Ovary (tissue), 9 donors: ENCODE data around the gene ASCL2. TPM values are rescaled to one million over a fixed set of nuclear protein-coding genes. Genes with fewer than 3 reads are reported as not detected.
A peak's percentile ranks its signal among the peaks of the same experiment; 100 is the strongest.

Experiments
- DNase-seq, 5 donors: peaks; one replicate each; pipeline ENCODE4 v3.0.0-alpha.2; 2019 to 2020
- H3K27ac ChIP-seq, 2 donors: fragments of 200-600 bp; one replicate each; pipeline versions ENCODE4 v1.5.1 to v1.8.0; 2019 to 2022
- H3K27me3 ChIP-seq: fragments of 200-600 bp; one replicate; pipeline ENCODE4 v1.8.0; 2022
- H3K36me3 ChIP-seq: fragments of 200-600 bp; sonication (generic); one replicate; pipeline ENCODE4 v1.5.1; 2019
- H3K4me1 ChIP-seq: one replicate; pipeline ENCODE4 v1.8.1; 2013; ENCODE audit warnings: mild to moderate bottlenecking, moderate library complexity; ENCODE audit not compliant: insufficient read depth
- H3K4me3 ChIP-seq: fragments of 200-600 bp; sonication (generic); one replicate; pipeline ENCODE4 v1.5.1; 2017
- H3K9me3 ChIP-seq, 2 donors: fragments of 200-600 bp in 1 of 2; sonication (generic) in 1 of 2; one replicate each; pipeline versions ENCODE4 v1.5.1 to v1.8.1; 2013 to 2019; ENCODE audit warnings: mild to moderate bottlenecking in 1 of 2, moderate library complexity in 1 of 2
- EP300 ChIP-seq: sonication (generic); formaldehyde crosslinking; IDR thresholded peaks from one replicate; pipeline ENCODE4 v1.6.1; 2017; ENCODE audit warnings: antibody characterized with exemption
- POLR2A ChIP-seq: fragments of 450-650 bp; IDR thresholded peaks from one replicate; pipeline ENCODE4 v1.6.1; 2017; ENCODE audit warnings: antibody characterized with exemption, mild to moderate bottlenecking, moderate library complexity
- WGBS, 3 donors: extraction: QIAGEN DNeasy Blood & Tissue Kit in 1 of 3; methylation state at CpG; one replicate each; pipeline versions ENCODE4 v1.1.5 to v1.1.7; 2013 to 2017; 5-methylcytosine and 5-hydroxymethylcytosine counted together
- intact Hi-C, 4 donors: fragments of 100-400 bp; cut with DNase I; formaldehyde crosslinking; loops; one replicate each; pipeline versions ENCODE4 v1.11.0 to v1.15.1; 2022 to 2023
- polyA plus RNA-seq, 2 donors: library from polyadenylated mRNA; stranded (reverse); fragments of 200-250 nt in 1 of 2; fragments of 350-450 nt in 1 of 2; fragmentation: Illumina TruSeq in 1 of 2; extraction: RNeasy Lipid Tissue Mini Kit (QIAGEN cat#74804) in 1 of 2; gene quantifications; one replicate each; pipeline ENCODE4 v1.2.3, GENCODE V29; 2013 to 2014
- total RNA-seq, 7 donors: library from RNA; depleted of rRNA in 2 of 7; stranded (reverse); fragments of >200 nt in 2 of 7; fragmentation: NEBNext Ultra II Directional in 3 of 7; extraction: Animal tissue kit (Norgen Biotek cat#: 25700) in 3 of 7; gene quantifications; one replicate each; pipeline versions ENCODE4 v1.1.0 to v1.2.4, GENCODE V29; 2016 to 2023
- TF ChIP-seq, protein P1 (sequence below), 3 donors: fragments of 450-650 bp in 2 of 3; fragments of 200-600 bp in 1 of 3; IDR thresholded peaks; one replicate each; pipeline versions ENCODE4 v1.5.1 to v1.8.0; 2016 to 2022; ENCODE audit warnings: antibody characterized with exemption in 3 of 3, mild to moderate bottlenecking in 1 of 3
- donor health status: DM: no; HTN: no; CAD: no; lungs with moderate emphysema.
- donor health status: DM: no; HTN: no; CAD: no.
- donor health status: Bipolar disorder and iron deficiency.
- donor health status: DM: yes; HTN: yes; CAD: no.
- donor health status: DM: no; HTN: no; CAD: no.
- donor health status: DM: yes; HTN: yes; CAD: no.

ASCL2 gene
- total and polyA plus RNA-seq, 9 donors, result 0.10 to 1.3 (median 0.24) TPM

DNA sequence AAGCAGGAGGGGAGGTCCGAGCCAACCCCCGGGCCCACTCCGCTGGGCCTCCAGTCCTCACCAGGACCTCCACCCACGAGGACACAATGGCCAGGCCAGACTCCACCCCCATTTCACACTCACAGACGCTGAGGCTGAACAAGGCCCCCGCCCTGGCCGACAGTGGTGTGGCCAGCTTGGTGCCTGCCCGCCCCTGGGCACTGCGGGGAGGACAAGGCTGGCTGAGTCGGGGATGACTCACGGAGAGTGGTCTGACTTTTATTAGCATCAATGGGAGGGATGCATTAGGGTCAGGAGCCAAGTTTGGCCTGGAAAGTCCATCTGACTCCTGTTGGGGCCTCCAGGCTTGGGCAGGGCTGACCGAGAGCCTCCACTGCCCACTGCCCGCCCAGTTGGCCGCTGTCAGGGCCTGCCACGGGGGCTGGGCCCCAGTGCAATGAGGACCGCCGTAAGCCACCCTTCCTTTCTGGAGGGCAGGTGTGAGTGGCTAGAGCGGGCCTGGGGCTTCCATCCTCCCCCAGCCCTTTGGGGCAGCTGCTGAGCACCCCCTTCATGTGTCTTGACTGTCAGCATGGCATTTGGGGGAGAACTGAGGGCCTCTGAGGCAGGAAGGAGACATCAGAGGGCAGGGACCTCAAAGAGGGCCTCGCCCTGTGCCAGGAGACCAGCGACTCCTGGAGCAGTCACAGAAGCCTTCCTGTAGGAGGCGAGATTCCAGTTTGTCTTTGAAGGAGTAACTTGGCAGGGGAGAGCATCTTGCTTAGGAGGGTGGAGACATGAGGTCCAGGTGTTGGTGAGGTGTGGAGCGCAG lies 42.0 kb upstream of the ASCL2 start:
- Histone ChIP-seq H3K36me3 (no peaks in the 10 kb centered on the region), H3K9me3 (no peaks in the 10 kb centered on the region), H3K27ac (no peak overlapping the region), H3K4me1 (peaks cover 25% of the 10 kb centered on the region), H3K4me3 (no peak overlapping the region), H3K27me3 (no peaks in the 10 kb centered on the region)
- intact Hi-C loops, result loop anchor here in 2 of 4 donors (5.0 kb wide), 2 partner anchors 65 to 70 kb away; partner anchors contain the start of gene CD81 (in 1 of the 2)
- 75 to 84% (median 83%) methylated on average over 22 of the region's 22 CpGs for WGBS, 3 donors
- TF ChIP-seq POLR2A, result no peak
- DNase-seq, result peak in 2 of 5 donors; percentile 28 to 35

DNA sequence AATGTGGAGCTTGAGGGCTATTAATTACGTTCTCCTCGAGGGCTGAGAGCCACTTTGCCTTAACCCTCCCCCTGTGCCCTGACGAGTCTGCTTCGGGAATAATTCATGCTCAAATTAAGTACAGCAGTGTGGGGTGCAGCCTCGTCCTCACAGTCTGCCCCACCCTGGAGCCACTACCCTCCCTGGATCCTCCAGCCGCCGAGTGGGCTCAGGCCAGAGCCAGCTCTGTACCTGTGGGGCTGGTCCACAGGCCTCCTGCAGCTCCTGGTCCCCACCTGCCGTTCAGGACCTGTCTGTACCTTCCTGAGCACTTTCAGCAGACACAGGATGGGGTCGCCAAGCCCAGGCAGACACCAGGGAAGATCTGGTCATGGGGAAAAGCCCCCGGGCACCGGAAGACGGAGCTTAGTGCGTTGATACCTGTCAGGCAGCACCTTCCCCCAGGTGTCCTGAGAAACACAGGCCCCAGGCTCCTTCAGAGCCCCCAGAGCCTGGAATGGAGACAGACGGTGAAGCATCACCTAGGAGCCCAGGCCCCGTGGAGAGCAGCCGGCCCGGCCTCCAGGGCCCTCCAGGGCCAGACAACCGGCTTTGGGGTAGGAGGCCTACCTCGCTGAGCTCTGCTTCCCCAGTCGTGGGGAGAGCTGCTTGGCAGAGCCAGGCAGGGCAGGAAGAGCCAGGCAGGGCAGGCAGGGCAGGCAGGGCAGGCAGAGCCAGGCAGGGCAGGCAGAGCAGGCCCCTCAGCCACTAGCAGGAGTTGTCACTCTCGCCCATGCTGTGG lies 41.2 kb upstream of the ASCL2 start:
- TF ChIP-seq, protein P1, sequence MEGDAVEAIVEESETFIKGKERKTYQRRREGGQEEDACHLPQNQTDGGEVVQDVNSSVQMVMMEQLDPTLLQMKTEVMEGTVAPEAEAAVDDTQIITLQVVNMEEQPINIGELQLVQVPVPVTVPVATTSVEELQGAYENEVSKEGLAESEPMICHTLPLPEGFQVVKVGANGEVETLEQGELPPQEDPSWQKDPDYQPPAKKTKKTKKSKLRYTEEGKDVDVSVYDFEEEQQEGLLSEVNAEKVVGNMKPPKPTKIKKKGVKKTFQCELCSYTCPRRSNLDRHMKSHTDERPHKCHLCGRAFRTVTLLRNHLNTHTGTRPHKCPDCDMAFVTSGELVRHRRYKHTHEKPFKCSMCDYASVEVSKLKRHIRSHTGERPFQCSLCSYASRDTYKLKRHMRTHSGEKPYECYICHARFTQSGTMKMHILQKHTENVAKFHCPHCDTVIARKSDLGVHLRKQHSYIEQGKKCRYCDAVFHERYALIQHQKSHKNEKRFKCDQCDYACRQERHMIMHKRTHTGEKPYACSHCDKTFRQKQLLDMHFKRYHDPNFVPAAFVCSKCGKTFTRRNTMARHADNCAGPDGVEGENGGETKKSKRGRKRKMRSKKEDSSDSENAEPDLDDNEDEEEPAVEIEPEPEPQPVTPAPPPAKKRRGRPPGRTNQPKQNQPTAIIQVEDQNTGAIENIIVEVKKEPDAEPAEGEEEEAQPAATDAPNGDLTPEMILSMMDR (IDR thresholded peaks at IDR 0.05), result no peak
- TF ChIP-seq POLR2A, result no peak
- TF ChIP-seq EP300, result no peak
- no peaks in the 10 kb centered on the region for H3K36me3 ChIP-seq
- peaks cover 31% of the 10 kb centered on the region for H3K4me1 ChIP-seq
- intact Hi-C loops, result loop anchor here in 2 of 4 donors (5.0 kb wide), 2 partner anchors 66 to 71 kb away; partner anchors contain the start of gene CD81 (in 1 of the 2)
- H3K9me3 ChIP-seq, result no peaks in the 10 kb centered on the region
- H3K27ac ChIP-seq, result no peak overlapping the region
- no peak overlapping the region for H3K4me3 ChIP-seq
- DNase-seq, result peak in 1 of 5 donors; percentile 18
- 80 to 85% (median 80%) methylated on average over 13 to 21 of the region's 21 CpGs for WGBS, 3 donors
- H3K27me3 ChIP-seq, result no peaks in the 10 kb centered on the region

DNA sequence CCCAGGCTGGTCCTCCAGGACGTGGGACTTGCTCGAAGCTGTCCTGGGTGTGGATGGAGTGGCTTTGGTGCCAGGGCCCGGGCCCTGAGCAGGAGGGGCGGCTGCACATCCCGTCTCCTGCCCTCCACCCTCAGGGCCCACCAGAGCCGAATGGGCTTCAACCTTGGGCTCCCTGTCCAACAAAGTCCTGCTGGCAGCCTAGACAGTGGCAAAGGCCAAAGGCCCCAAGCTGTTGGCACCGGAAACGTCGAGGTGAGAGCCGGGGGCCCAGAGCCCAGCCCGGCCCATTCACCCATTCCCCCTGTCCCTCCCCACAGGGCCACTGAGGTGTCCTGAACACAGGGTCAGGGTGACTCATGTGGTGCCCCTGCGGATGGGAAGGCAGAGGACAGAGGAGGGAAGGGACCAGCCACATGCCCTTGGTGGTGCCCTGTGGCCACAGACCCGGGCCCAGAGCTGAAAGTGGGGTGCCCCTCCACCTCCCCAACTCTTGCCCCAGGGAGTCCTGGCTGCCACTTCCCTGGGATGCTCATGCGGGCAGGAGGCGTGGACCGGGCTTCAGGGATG lies 40.5 kb upstream of the ASCL2 start:
- Histone ChIP-seq H3K9me3 (no peaks in the 10 kb centered on the region), H3K27ac (no peak overlapping the region), H3K27me3 (no peaks in the 10 kb centered on the region), H3K36me3 (no peaks in the 10 kb centered on the region), H3K4me1 (peaks cover 34% of the 10 kb centered on the region), H3K4me3 (no peak overlapping the region)
- no peak for TF ChIP-seq EP300
- intact Hi-C loops, result loop anchor here in 2 of 4 donors (5.0 kb wide), 2 partner anchors 66 to 71 kb away; partner anchors contain the start of gene CD81 (in 1 of the 2)
- no peak for DNase-seq
- WGBS, 3 donors, result 72 to 81% (median 80%) methylated on average over 13 to 16 of the region's 16 CpGs

DNA sequence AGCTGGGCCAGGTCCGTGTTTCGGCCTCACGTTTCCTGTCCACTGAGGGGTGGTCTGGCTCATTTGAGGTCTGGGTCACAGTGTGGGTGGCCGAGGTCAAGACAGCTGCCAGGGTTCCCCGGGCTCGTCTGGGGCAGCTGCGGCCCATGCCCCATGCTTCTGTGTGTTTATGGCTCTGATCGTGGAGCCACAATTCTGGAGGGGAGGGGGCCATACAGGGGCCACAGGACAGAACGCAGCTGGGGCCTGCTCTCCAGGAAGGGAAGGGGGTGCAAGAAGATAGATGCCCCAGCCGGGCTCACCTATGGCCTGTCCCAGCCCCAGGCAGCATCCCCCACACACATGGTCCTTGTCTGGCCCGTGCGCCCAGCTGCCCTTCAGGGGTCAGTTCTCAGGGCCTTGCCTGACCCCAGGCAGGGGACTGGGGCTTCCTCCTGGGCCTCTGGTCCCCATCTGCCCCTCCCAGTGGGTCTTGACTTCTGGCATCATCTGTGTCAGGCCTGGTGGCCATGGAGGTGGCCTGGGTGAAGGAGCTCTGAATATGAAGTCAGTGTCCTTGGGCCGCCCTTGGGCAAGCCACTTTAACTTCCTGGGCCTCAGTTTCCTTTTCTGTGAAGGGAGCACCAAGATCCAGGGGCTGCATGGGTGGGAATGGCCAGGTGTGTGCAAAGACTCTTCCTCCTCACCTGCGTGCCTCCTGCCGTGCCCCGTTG lies 39.8 kb upstream of the ASCL2 start:
- peak in 1 of 5 donors; percentile 30 for DNase-seq
- intact Hi-C loops, result loop anchor here in 2 of 4 donors (5.0 kb wide), 2 partner anchors 67 to 72 kb away; partner anchors contain the start of gene CD81 (in 1 of the 2)
- no peaks in the 10 kb centered on the region for H3K36me3 ChIP-seq
- TF ChIP-seq EP300 (no peak), POLR2A (no peak)
- TF ChIP-seq, protein P1 (IDR thresholded peaks at IDR 0.05), result no peak
- no peak overlapping the region for H3K4me3 ChIP-seq
- H3K9me3 ChIP-seq, result no peaks in the 10 kb centered on the region
- no peaks in the 10 kb centered on the region for H3K27me3 ChIP-seq
- H3K4me1 ChIP-seq, result peaks cover 35% of the 10 kb centered on the region
- H3K27ac ChIP-seq, result no peak overlapping the region
- WGBS, 3 donors, result 71 to 86% (median 82%) methylated on average over 16 of the region's 16 CpGs
